IMR-90 (cell line): ENCODE results near the gene ZBTB8B. TPM values are rescaled to one million over a fixed set of nuclear protein-coding genes. Genes with fewer than 3 reads are reported as not detected.

Experiments used
- ATAC-seq: fragments of 200-7000 bp; cut with Tn5 transposase; 2 replicates; pipeline ENCODE4 v1.9.1; 2020; ENCODE audit warnings: low read depth, mild to moderate bottlenecking, moderate library complexity
- BruUV-seq: library from RNA; stranded (reverse); fragments of 400-500 nt; replicated peaks from 2 replicates; lab custom pipeline; 2021; lab: Mats Ljungman, UMichigan
- CTCF ChIA-PET: fragments of 300-600 bp; formaldehyde crosslinking; extraction: SDS; loops from one replicate; lab custom pipeline; 2021; ENCODE audit warnings: antibody characterized with exemption; lab: Yijun Ruan, JAX
- POLR2A ChIA-PET: fragments of 300-600 bp; sonication (Branson Sonifier 250); formaldehyde crosslinking; loops from one replicate; lab custom pipeline; 2022; ENCODE audit warnings: antibody characterized with exemption; ENCODE audit not compliant: unreplicated experiment; lab: Charles Lee
- DNase-seq: peaks from one replicate; pipeline ENCODE4 v3.0.0; 2013
- H2AFZ ChIP-seq: replicated peaks from 2 replicates; pipeline ENCODE3; 2013; ENCODE audit warnings: low read length, mild to moderate bottlenecking; ENCODE audit not compliant: poor library complexity
- H2AK5ac ChIP-seq: 2 replicates; pipeline ENCODE4 v1.6.1; 2013; ENCODE audit warnings: low read depth, low read length, inconsistent platforms
- H2AK9ac ChIP-seq: replicated peaks from 2 replicates; pipeline ENCODE3; 2013; ENCODE audit warnings: mild to moderate bottlenecking, low read depth, low read length, moderate library complexity; ENCODE audit not compliant: poor library complexity
- H2BK120ac ChIP-seq: 2 replicates; pipeline ENCODE4 v1.6.1; 2013; ENCODE audit warnings: low read depth, low read length, inconsistent platforms
- H2BK15ac ChIP-seq: 3 replicates; pipeline ENCODE4 v1.6.1; 2013; ENCODE audit warnings: low read depth, low read length, inconsistent platforms
- H2BK20ac ChIP-seq: 2 replicates; pipeline ENCODE4 v1.6.1; 2013; ENCODE audit warnings: low read depth, mild to moderate bottlenecking, inconsistent platforms, low read length, moderate library complexity
- H2BK5ac ChIP-seq: 2 replicates; pipeline ENCODE4 v1.6.1; 2013; ENCODE audit warnings: mild to moderate bottlenecking, low read depth, low read length, inconsistent platforms; ENCODE audit not compliant: poor library complexity, severe bottlenecking
- H3K14ac ChIP-seq: replicated peaks from 2 replicates; pipeline ENCODE4 v1.6.1; 2013; ENCODE audit warnings: low read depth, low read length, inconsistent platforms
- H3K18ac ChIP-seq: 2 replicates; pipeline ENCODE4 v1.6.1; 2013; ENCODE audit warnings: low read depth, low read length, control low read depth
- H3K23ac ChIP-seq: 2 replicates; pipeline ENCODE4 v1.6.1; 2013; ENCODE audit warnings: low read depth, low read length, inconsistent platforms
- H3K27ac ChIP-seq: 2 replicates; pipeline ENCODE4 v1.5.1; 2013; ENCODE audit warnings: mild to moderate bottlenecking, control low read depth, low read length; ENCODE audit not compliant: insufficient read depth
- H3K27me3 ChIP-seq: 2 replicates; pipeline ENCODE4 v1.6.1; 2013; ENCODE audit warnings: low read length; ENCODE audit not compliant: control insufficient read depth, insufficient read depth
- H3K36me3 ChIP-seq: 2 replicates; pipeline ENCODE4 v1.6.1; 2013; ENCODE audit warnings: low read length, mixed read lengths; ENCODE audit not compliant: control insufficient read depth, insufficient read depth
- H3K4ac ChIP-seq: 2 replicates; pipeline ENCODE4 v1.6.1; 2013; ENCODE audit warnings: low read depth, low read length, inconsistent platforms
- H3K4me1 ChIP-seq: 2 replicates; pipeline ENCODE4 v1.6.1; 2013; ENCODE audit warnings: low read length, mixed read lengths; ENCODE audit not compliant: control insufficient read depth, insufficient read depth
- H3K4me2 ChIP-seq: 2 replicates; pipeline ENCODE4 v1.6.1; 2013; ENCODE audit warnings: low read depth, mild to moderate bottlenecking, control low read depth, low read length, moderate library complexity
- H3K4me3 ChIP-seq: 2 replicates; pipeline ENCODE4 v1.5.1; 2013; ENCODE audit warnings: low read depth, mild to moderate bottlenecking, control low read depth, low read length, moderate library complexity; ENCODE audit not compliant: insufficient read depth
- H3K56ac ChIP-seq: 2 replicates; pipeline ENCODE4 v1.6.1; 2013; ENCODE audit warnings: low read length, inconsistent platforms; ENCODE audit not compliant: insufficient read depth; ENCODE audit errors: extremely low read depth
- H3K79me1 ChIP-seq, 2 experiments: 2 replicates each; pipeline ENCODE4 v1.6.1; 2013; ENCODE audit warnings: low read length in 2 of 2, inconsistent platforms in 1 of 2, low read depth in 1 of 2
- H3K9ac ChIP-seq: 2 replicates; pipeline ENCODE4 v1.6.1; 2013; ENCODE audit warnings: low read depth, low read length, control low read depth
- H3K9me1 ChIP-seq: 2 replicates; pipeline ENCODE4 v1.6.1; 2013; ENCODE audit warnings: low read length, inconsistent platforms; ENCODE audit not compliant: insufficient read depth
- H3K9me3 ChIP-seq: 2 replicates; pipeline ENCODE4 v1.6.1; 2013; ENCODE audit warnings: low read length; ENCODE audit not compliant: control insufficient read depth, insufficient read depth
- H4K20me1 ChIP-seq: 2 replicates; pipeline ENCODE4 v1.6.1; 2013; ENCODE audit warnings: low read length, inconsistent platforms; ENCODE audit not compliant: insufficient read depth
- H4K5ac ChIP-seq: 2 replicates; pipeline ENCODE4 v1.6.1; 2013; ENCODE audit warnings: mild to moderate bottlenecking, low read depth, low read length, control low read depth
- H4K8ac ChIP-seq, 2 experiments: 2 replicates each; pipeline ENCODE4 v1.6.1; 2013; ENCODE audit warnings: low read depth in 2 of 2, low read length in 2 of 2, control low read depth in 1 of 2, inconsistent platforms in 1 of 2
- H4K91ac ChIP-seq: 2 replicates; pipeline ENCODE4 v1.6.1; 2013; ENCODE audit warnings: low read depth, low read length, inconsistent platforms; ENCODE audit not compliant: insufficient read depth
- SMC3 ChIP-seq: fragments of 150-350 bp; IDR thresholded peaks from 2 replicates; pipeline ENCODE4 v1.6.1; 2016; ENCODE audit warnings: low read depth, mild to moderate bottlenecking, antibody characterized with exemption, low read length, moderate library complexity
- WGBS, 2 experiments: methylation state at CpG; one replicate each; pipeline versions ENCODE4 v1.1.5 to v1.1.7; 2013; ENCODE audit warnings: missing lambda C conversion rate in 2 of 2; ENCODE audit not compliant: insufficient read length in 1 of 2; ENCODE audit errors: extremely low coverage in 2 of 2; 5-methylcytosine and 5-hydroxymethylcytosine counted together
- dilution Hi-C: fragments of 300-500 bp; cut with HindIII; formaldehyde crosslinking; loops from one replicate; pipeline ENCODE4 v1.14.3; 2018; ENCODE audit warnings: low sequenced_read_pairs; ENCODE audit not compliant: unreplicated experiment
- in situ Hi-C: fragments of 300-500 bp; cut with MboI; formaldehyde crosslinking; loops from 3 replicates; pipeline ENCODE4 v1.14.3; 2019; ENCODE audit warnings: low sequenced_read_pairs, inconsistent platforms, mixed read lengths
- intact Hi-C: fragments of 100-400 bp; cut with micrococcal nuclease; formaldehyde crosslinking; loops from 2 replicates; pipeline ENCODE4 v1.10.0; 2022
- polyA plus RNA-seq, 3 experiments: library from polyadenylated mRNA; depleted of rRNA; stranded (reverse); fragments of >200 nt; gene quantifications; 2 replicates each; pipeline ENCODE4 v1.2.3, GENCODE V29; 2012; ENCODE audit warnings: low replicate concordance in 1 of 3
- total RNA-seq: library from RNA; depleted of rRNA; stranded (reverse); fragments of >200 nt; gene quantifications from 2 replicates; pipeline ENCODE4 v1.2.3, GENCODE V29; 2012
- TF ChIP-seq, protein P1 (sequence below): fragments of 150-350 bp; IDR thresholded peaks from 2 replicates; pipeline ENCODE4 v1.6.1; 2016; ENCODE audit warnings: low read depth, mild to moderate bottlenecking, low read length, moderate library complexity, borderline replicate concordance

The ZBTB8B gene
- total and polyA plus RNA-seq, 2 of the 4 experiments (the other 2 are of a cell fraction), result not detected

DNA sequence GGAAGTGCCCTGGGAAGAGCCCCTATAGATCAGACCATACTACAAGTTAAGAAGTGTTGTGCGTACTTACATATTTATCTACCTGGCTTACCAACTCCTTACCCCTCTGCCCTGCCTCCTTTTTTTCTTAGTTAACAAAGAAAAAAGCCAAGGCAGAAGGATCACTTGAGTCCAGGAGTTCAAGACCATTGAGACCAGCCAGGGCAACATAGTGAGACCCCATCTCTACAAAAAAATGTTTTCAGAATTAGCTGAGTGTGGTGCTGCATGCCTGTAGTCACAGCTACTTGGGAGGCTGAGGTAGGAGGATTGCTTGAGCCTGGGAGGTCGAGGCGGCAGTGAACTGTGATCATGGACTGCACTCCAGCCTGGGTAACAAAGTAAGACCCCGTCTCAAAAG is 1.9 kb downstream of the ZBTB8B start:
- H3K4me1 ChIP-seq, result peaks cover 3% of the 10 kb centered on the region; the same call in 1 of the 2 replicates
- no peak overlapping the region for H3K4me3 ChIP-seq
- no peak overlapping the region for H2AK9ac ChIP-seq
- no peak overlapping the region for H2BK20ac ChIP-seq
- H3K9me3 ChIP-seq, result no peaks in the 10 kb centered on the region
- no peak overlapping the region for H2BK5ac ChIP-seq
- no peaks in the 10 kb centered on the region for H4K20me1 ChIP-seq
- H3K4ac ChIP-seq, result no peak overlapping the region
- in situ Hi-C loops (no loop called here), dilution Hi-C loops (no loop called here), intact Hi-C loops (no loop called here)
- H3K36me3 ChIP-seq, result no peaks in the 10 kb centered on the region
- no peak overlapping the region for H3K18ac ChIP-seq
- H3K56ac ChIP-seq, result no peak overlapping the region
- no peaks in the 10 kb centered on the region for H3K9me1 ChIP-seq
- ChIA-PET CTCF (no interaction called here), POLR2A (no interaction called here)
- no peak for ATAC-seq
- BruUV-seq, result no TSS peak
- no peak overlapping the region for H2AK5ac ChIP-seq
- no peak overlapping the region for H3K27ac ChIP-seq
- no peak overlapping the region for H4K91ac ChIP-seq
- no peak overlapping the region for H3K14ac ChIP-seq
- TF ChIP-seq, protein P1, sequence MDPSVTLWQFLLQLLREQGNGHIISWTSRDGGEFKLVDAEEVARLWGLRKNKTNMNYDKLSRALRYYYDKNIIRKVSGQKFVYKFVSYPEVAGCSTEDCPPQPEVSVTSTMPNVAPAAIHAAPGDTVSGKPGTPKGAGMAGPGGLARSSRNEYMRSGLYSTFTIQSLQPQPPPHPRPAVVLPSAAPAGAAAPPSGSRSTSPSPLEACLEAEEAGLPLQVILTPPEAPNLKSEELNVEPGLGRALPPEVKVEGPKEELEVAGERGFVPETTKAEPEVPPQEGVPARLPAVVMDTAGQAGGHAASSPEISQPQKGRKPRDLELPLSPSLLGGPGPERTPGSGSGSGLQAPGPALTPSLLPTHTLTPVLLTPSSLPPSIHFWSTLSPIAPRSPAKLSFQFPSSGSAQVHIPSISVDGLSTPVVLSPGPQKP, result no peak
- TF ChIP-seq SMC3, result no peak
- no CpG with 5 or more reads among the region's 4 CpGs for WGBS, 2 experiments
- DNase-seq, result no peak
- H3K27me3 ChIP-seq, result peaks cover 55% of the 10 kb centered on the region
- H2BK120ac ChIP-seq, result no peak overlapping the region
- H3K23ac ChIP-seq, result no peak overlapping the region
- H4K5ac ChIP-seq, result no peak overlapping the region
- no peak overlapping the region for H4K8ac ChIP-seq
- H3K9ac ChIP-seq, result no peak overlapping the region
- H3K79me1 ChIP-seq, result no peaks in the 10 kb centered on the region
- H2BK15ac ChIP-seq, result no peak overlapping the region
- H2AFZ ChIP-seq, result no peak overlapping the region
- no peak overlapping the region for H3K4me2 ChIP-seq
